ENCODE measurements around the gene AUH.
A peak's percentile ranks its signal among the peaks of the same experiment; 100 is the strongest.

AUH gene

DNA sequence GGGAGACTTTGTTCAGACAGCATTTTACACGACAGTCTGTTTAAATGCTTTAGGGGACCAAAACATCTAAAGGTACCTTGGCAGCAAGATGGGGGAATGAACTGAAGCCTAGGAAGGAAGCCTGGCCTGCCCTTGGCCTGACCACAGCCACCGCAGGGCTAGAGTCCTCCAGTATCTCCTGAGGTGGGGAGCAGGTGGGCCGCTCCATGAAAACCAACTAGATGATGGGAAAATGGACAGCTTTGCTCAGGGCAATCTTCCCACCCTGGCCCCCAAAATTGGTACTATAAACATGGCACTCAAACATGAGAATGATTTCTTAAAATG, 153.3 kb downstream of the AUH start:
- H3K4me3 ChIP-seq (replicated peaks; ENCODE audit: insufficient read depth, low read length): no peak overlapping the region
- no peaks in the 10 kb centered on the region for H3K27me3 ChIP-seq (ENCODE audit: insufficient read depth, poor library complexity, severe bottlenecking)
- TF ChIP-seq, protein P1, sequence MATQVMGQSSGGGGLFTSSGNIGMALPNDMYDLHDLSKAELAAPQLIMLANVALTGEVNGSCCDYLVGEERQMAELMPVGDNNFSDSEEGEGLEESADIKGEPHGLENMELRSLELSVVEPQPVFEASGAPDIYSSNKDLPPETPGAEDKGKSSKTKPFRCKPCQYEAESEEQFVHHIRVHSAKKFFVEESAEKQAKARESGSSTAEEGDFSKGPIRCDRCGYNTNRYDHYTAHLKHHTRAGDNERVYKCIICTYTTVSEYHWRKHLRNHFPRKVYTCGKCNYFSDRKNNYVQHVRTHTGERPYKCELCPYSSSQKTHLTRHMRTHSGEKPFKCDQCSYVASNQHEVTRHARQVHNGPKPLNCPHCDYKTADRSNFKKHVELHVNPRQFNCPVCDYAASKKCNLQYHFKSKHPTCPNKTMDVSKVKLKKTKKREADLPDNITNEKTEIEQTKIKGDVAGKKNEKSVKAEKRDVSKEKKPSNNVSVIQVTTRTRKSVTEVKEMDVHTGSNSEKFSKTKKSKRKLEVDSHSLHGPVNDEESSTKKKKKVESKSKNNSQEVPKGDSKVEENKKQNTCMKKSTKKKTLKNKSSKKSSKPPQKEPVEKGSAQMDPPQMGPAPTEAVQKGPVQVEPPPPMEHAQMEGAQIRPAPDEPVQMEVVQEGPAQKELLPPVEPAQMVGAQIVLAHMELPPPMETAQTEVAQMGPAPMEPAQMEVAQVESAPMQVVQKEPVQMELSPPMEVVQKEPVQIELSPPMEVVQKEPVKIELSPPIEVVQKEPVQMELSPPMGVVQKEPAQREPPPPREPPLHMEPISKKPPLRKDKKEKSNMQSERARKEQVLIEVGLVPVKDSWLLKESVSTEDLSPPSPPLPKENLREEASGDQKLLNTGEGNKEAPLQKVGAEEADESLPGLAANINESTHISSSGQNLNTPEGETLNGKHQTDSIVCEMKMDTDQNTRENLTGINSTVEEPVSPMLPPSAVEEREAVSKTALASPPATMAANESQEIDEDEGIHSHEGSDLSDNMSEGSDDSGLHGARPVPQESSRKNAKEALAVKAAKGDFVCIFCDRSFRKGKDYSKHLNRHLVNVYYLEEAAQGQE (IDR thresholded peaks at IDR 0.05; ENCODE audit: insufficient replicate concordance, low read depth): no peak
- TF ChIP-seq CTCF (IDR thresholded peaks at IDR 0.05; ENCODE audit: insufficient read depth, low read length) (no peak), GABPA (IDR thresholded peaks at IDR 0.05; ENCODE audit: low read depth) (no peak), POLR2AphosphoS5 (IDR thresholded peaks at IDR 0.05; ENCODE audit: low read depth) (no peak), SPI1 (IDR thresholded peaks at IDR 0.05; ENCODE audit: borderline replicate concordance, low read depth) (no peak)
- DNase-seq (ENCODE audit: low read depth in 1 of 2, low spot score in 1 of 2): no peak
- peak overlapping the region; percentile 38; the same call in 1 of the 2 replicates for H3K27ac ChIP-seq (replicated peaks)

DNA sequence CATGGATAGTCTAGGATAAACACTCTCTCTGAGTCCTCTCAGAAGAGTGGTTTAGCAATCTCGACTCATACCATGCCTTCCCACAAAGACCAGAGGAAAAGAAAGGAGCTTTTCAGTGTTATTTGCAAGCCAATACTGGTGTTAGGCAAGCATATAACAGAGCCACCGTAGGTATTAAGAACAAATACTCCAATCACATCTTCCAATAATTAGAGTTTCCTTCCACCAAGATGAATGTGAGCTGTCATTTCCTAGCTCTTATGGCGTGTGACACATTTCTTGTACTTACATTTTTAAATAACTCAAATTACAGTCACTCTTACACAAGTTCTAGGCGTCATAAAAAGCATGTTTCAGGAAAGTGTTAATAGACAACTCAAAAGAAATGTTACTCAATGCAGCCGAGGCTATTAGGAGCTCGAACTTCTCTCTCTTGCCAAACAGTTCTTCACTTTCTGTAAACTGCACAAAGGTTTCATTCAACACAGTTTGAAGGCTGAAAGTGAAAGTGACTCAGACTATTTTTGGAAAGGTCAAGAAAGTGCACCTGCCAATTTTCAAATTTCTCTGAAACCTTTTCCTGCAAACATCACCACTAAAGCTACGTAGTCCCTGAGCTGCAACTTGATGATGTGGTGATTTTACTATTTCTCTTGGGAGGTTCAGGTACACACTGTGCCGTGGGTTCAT, 153.8 kb downstream of the AUH start:
- DNase-seq (ENCODE audit: low read depth in 1 of 2, low spot score in 1 of 2): peak in 1 of 2 experiments; percentile 54
- Histone ChIP-seq H3K27me3 (ENCODE audit: insufficient read depth, poor library complexity, severe bottlenecking) (no peaks in the 10 kb centered on the region), H3K27ac (replicated peaks) (peak overlapping the region; percentile 38), H3K4me3 (replicated peaks; ENCODE audit: insufficient read depth, low read length) (no peak overlapping the region)
- TF ChIP-seq CTCF (IDR thresholded peaks at IDR 0.05; ENCODE audit: insufficient read depth, low read length): no peak
- no peak for TF ChIP-seq GABPA (IDR thresholded peaks at IDR 0.05; ENCODE audit: low read depth)
- TF ChIP-seq, protein P1 (IDR thresholded peaks at IDR 0.05; ENCODE audit: insufficient replicate concordance, low read depth): no peak
- TF ChIP-seq POLR2AphosphoS5 (IDR thresholded peaks at IDR 0.05; ENCODE audit: low read depth): no peak
- no peak for TF ChIP-seq SPI1 (IDR thresholded peaks at IDR 0.05; ENCODE audit: borderline replicate concordance, low read depth)

- DNase-seq (ENCODE audit: low read depth in 1 of 2, low spot score in 1 of 2): no peak
- Histone ChIP-seq H3K4me3 (replicated peaks; ENCODE audit: insufficient read depth, low read length) (no peak overlapping the region), H3K27me3 (ENCODE audit: insufficient read depth, poor library complexity, severe bottlenecking) (no peaks in the 10 kb centered on the region), H3K27ac (replicated peaks) (peak overlapping the region; percentile 38)
- TF ChIP-seq, protein P1 (IDR thresholded peaks at IDR 0.05; ENCODE audit: insufficient replicate concordance, low read depth): no peak
- TF ChIP-seq CTCF (IDR thresholded peaks at IDR 0.05; ENCODE audit: insufficient read depth, low read length) (no peak), POLR2AphosphoS5 (IDR thresholded peaks at IDR 0.05; ENCODE audit: low read depth) (no peak), SPI1 (IDR thresholded peaks at IDR 0.05; ENCODE audit: borderline replicate concordance, low read depth) (no peak), GABPA (IDR thresholded peaks at IDR 0.05; ENCODE audit: low read depth) (no peak)
Measured at GRCh38 chr9:91207397-91207728, 154.4 kb downstream of the AUH start.
